ENCODE results near the gene LRFN4.

The LRFN4 gene

DNA sequence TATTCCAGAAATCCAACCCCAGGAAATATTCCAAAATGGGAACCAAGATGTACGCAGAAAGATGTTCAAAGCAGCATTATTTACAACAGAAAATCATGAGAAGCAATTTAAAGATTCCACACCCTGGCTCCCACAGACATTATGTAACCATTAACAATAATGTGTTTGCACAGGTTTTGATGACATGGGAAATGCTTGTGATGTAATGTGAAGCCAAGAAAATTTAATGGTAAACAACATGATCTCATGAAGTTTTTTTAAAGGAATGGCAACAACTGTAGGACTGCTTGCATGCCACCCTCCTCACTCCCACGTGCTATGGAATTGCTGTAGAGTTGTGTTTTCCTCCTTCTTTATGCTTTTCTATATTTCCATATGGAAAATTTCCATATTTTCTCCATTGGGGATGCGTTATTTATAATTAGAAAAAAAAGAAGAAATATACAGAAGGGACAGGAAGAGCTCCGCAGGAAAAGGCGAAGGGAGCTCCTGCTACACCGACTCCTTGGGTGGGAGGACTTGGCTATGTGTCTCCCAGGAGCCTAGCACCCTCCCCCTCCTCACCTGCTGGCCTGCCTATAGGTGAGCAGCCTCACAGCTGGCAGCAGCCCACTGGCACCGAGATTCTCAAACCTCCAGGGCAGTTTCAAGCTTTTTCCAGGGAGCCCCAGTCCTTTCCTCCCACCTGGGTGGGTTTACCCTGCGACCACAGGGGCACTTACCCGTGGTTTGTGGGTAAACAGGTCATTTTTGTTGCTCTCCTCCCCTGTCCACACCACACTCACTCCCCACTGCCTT is 20.9 kb downstream of the LRFN4 start:
- H3K4me1 ChIP-seq (ENCODE audit: insufficient read depth, insufficient read length), result peaks cover 51% of the 10 kb centered on the region
- no peaks in the 10 kb centered on the region for H3K27me3 ChIP-seq (ENCODE audit: insufficient read depth, insufficient read length)
- DNase-seq (ENCODE audit: low read depth, low spot score), result no peak
- no peak overlapping the region for H3K4me3 ChIP-seq (ENCODE audit: insufficient read length, low read depth)
- H3K9me3 ChIP-seq (ENCODE audit: insufficient read depth, low read length), result no peaks in the 10 kb centered on the region
- no peaks in the 10 kb centered on the region for H3K36me3 ChIP-seq (ENCODE audit: insufficient read depth, insufficient read length, low read length)
- TF ChIP-seq YY1 (IDR thresholded peaks at IDR 0.05; ENCODE audit: insufficient read depth, insufficient read length), result no peak
- TF ChIP-seq ZNF274 (IDR thresholded peaks at IDR 0.05; ENCODE audit: low read depth, low read length), result no peak
- TF ChIP-seq SUZ12 (IDR thresholded peaks at IDR 0.05; ENCODE audit: extremely low read depth, insufficient read depth, insufficient read length), result no peak
- H3K9ac ChIP-seq (ENCODE audit: insufficient read length, low read depth), result no peak overlapping the region

- H3K4me1 ChIP-seq (ENCODE audit: insufficient read depth, insufficient read length), result peaks cover 57% of the 10 kb centered on the region
- H3K27me3 ChIP-seq (ENCODE audit: insufficient read depth, insufficient read length), result no peaks in the 10 kb centered on the region
- DNase-seq (ENCODE audit: low read depth, low spot score), result no peak
- H3K9me3 ChIP-seq (ENCODE audit: insufficient read depth, low read length), result no peaks in the 10 kb centered on the region
- no peak overlapping the region for H3K9ac ChIP-seq (ENCODE audit: insufficient read length, low read depth)
- TF ChIP-seq ZNF274 (IDR thresholded peaks at IDR 0.05; ENCODE audit: low read depth, low read length) (no peak), YY1 (IDR thresholded peaks at IDR 0.05; ENCODE audit: insufficient read depth, insufficient read length) (no peak), SUZ12 (IDR thresholded peaks at IDR 0.05; ENCODE audit: extremely low read depth, insufficient read depth, insufficient read length) (no peak)
- no peak overlapping the region for H3K4me3 ChIP-seq (ENCODE audit: insufficient read length, low read depth)
- H3K36me3 ChIP-seq (ENCODE audit: insufficient read depth, insufficient read length, low read length), result no peaks in the 10 kb centered on the region
Measured at GRCh38 chr11:66878474-66878873, 21.6 kb downstream of the LRFN4 start.

- no peak for DNase-seq (ENCODE audit: low read depth, low spot score)
- H3K4me1 ChIP-seq (ENCODE audit: insufficient read depth, insufficient read length), result peaks cover 60% of the 10 kb centered on the region
- H3K9ac ChIP-seq (ENCODE audit: insufficient read length, low read depth), result peak overlapping the region; percentile 33
- no peak overlapping the region for H3K4me3 ChIP-seq (ENCODE audit: insufficient read length, low read depth)
- H3K9me3 ChIP-seq (ENCODE audit: insufficient read depth, low read length), result no peaks in the 10 kb centered on the region
- no peaks in the 10 kb centered on the region for H3K36me3 ChIP-seq (ENCODE audit: insufficient read depth, insufficient read length, low read length)
- no peaks in the 10 kb centered on the region for H3K27me3 ChIP-seq (ENCODE audit: insufficient read depth, insufficient read length)
- no peak for TF ChIP-seq YY1 (IDR thresholded peaks at IDR 0.05; ENCODE audit: insufficient read depth, insufficient read length)
- no peak for TF ChIP-seq SUZ12 (IDR thresholded peaks at IDR 0.05; ENCODE audit: extremely low read depth, insufficient read depth, insufficient read length)
- no peak for TF ChIP-seq ZNF274 (IDR thresholded peaks at IDR 0.05; ENCODE audit: low read depth, low read length)
Measured at GRCh38 chr11:66879000-66879399, 22.1 kb downstream of the LRFN4 start.

GRCh38 chr11:66879583-66879982 is 22.7 kb downstream of the LRFN4 start:
- Histone ChIP-seq H3K9me3 (ENCODE audit: insufficient read depth, low read length) (no peaks in the 10 kb centered on the region), H3K9ac (ENCODE audit: insufficient read length, low read depth) (peak overlapping the region; percentile 33), H3K36me3 (ENCODE audit: insufficient read depth, insufficient read length, low read length) (no peaks in the 10 kb centered on the region), H3K4me1 (ENCODE audit: insufficient read depth, insufficient read length) (peaks cover 60% of the 10 kb centered on the region), H3K4me3 (ENCODE audit: insufficient read length, low read depth) (no peak overlapping the region), H3K27me3 (ENCODE audit: insufficient read depth, insufficient read length) (no peaks in the 10 kb centered on the region)
- TF ChIP-seq ZNF274 (IDR thresholded peaks at IDR 0.05; ENCODE audit: low read depth, low read length) (no peak), YY1 (IDR thresholded peaks at IDR 0.05; ENCODE audit: insufficient read depth, insufficient read length) (no peak), SUZ12 (IDR thresholded peaks at IDR 0.05; ENCODE audit: extremely low read depth, insufficient read depth, insufficient read length) (no peak)
- no peak for DNase-seq (ENCODE audit: low read depth, low spot score)

DNA sequence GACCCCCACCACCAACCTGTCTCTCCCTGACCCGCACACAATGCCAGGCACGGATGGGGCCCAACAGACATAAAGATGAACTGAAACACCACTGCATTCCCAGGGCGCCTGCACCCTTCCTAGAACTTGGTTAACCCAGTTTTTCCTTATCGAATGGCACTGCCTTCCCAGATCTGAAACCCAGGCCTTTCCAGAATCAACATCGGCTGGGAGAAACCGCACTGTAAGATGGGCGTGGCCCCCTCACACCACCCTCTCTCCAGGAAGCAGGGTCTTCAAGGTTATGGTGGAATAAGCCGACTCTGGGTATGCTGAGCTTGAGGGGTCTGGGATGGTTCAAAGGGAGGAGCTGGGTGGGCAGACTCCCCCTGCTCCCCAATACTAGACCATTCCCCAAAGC is 23.1 kb downstream of the LRFN4 start:
- H3K27me3 ChIP-seq (ENCODE audit: insufficient read depth, insufficient read length), result no peaks in the 10 kb centered on the region
- no peak for TF ChIP-seq ZNF274 (IDR thresholded peaks at IDR 0.05; ENCODE audit: low read depth, low read length)
- TF ChIP-seq SUZ12 (IDR thresholded peaks at IDR 0.05; ENCODE audit: extremely low read depth, insufficient read depth, insufficient read length), result no peak
- no peak for TF ChIP-seq YY1 (IDR thresholded peaks at IDR 0.05; ENCODE audit: insufficient read depth, insufficient read length)
- H3K9ac ChIP-seq (ENCODE audit: insufficient read length, low read depth), result peak overlapping the region; percentile 33
- H3K4me1 ChIP-seq (ENCODE audit: insufficient read depth, insufficient read length), result peaks cover 60% of the 10 kb centered on the region
- no peaks in the 10 kb centered on the region for H3K36me3 ChIP-seq (ENCODE audit: insufficient read depth, insufficient read length, low read length)
- no peak overlapping the region for H3K4me3 ChIP-seq (ENCODE audit: insufficient read length, low read depth)
- DNase-seq (ENCODE audit: low read depth, low spot score), result no peak
- no peaks in the 10 kb centered on the region for H3K9me3 ChIP-seq (ENCODE audit: insufficient read depth, low read length)

DNA sequence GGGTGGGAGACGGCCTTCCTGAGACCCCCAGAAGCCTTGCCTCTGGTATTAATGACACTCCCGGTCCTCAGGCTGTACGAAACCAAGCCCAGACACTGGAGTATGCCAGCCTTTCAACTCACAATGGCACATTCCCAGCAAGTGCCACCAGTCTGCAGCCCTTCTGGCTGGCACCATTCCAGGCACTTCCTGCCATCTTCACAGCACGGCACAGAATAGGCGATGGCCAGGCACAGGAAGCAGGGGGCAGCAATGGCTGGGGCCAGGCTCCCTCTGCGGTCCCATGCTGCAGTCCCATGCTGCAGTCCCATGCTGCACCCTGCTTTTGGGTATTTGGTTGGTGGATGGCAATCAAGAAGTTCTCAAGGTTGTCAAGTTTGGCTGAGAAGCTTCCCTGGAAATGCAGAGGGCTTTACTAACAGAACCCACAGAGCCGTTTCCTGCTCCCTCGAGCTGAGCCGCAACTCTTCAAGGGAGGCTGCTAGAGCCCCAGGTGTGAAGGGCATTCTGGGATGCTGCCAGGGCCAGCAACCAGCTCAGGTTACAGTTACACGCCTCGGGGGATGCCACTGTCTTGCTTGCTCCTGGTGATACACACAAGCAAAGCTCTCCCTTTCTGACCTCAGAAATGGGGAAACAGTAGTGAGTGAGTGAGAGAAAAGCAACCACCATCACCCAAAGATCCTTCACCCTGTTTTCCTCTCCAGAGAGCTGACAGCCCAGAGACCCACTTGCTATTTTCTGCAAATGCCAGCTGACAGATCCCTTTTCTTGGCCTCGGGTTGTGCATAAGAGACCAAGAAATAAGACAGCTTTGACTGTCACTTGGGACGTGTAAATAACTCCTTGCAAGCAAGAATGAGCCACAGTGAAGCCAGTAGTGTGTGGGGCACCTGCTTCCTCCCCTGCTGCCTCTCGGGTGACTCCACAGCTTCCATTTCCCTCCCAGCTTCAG is 23.9 kb downstream of the LRFN4 start:
- H3K36me3 ChIP-seq (ENCODE audit: insufficient read depth, insufficient read length, low read length), result no peaks in the 10 kb centered on the region
- no peak for TF ChIP-seq SUZ12 (IDR thresholded peaks at IDR 0.05; ENCODE audit: extremely low read depth, insufficient read depth, insufficient read length)
- TF ChIP-seq ZNF274 (IDR thresholded peaks at IDR 0.05; ENCODE audit: low read depth, low read length), result no peak
- no peak for TF ChIP-seq YY1 (IDR thresholded peaks at IDR 0.05; ENCODE audit: insufficient read depth, insufficient read length)
- H3K9me3 ChIP-seq (ENCODE audit: insufficient read depth, low read length), result no peaks in the 10 kb centered on the region
- H3K4me1 ChIP-seq (ENCODE audit: insufficient read depth, insufficient read length), result peaks cover 64% of the 10 kb centered on the region
- DNase-seq (ENCODE audit: low read depth, low spot score), result no peak
- no peaks in the 10 kb centered on the region for H3K27me3 ChIP-seq (ENCODE audit: insufficient read depth, insufficient read length)
- peak overlapping the region; percentile 14 for H3K9ac ChIP-seq (ENCODE audit: insufficient read length, low read depth)
- no peak overlapping the region for H3K4me3 ChIP-seq (ENCODE audit: insufficient read length, low read depth)

GRCh38 chr11:66881451-66881835 is 24.6 kb downstream of the LRFN4 start:
- no peak overlapping the region for H3K9ac ChIP-seq (ENCODE audit: insufficient read length, low read depth)
- TF ChIP-seq ZNF274 (IDR thresholded peaks at IDR 0.05; ENCODE audit: low read depth, low read length) (no peak), YY1 (IDR thresholded peaks at IDR 0.05; ENCODE audit: insufficient read depth, insufficient read length) (no peak), SUZ12 (IDR thresholded peaks at IDR 0.05; ENCODE audit: extremely low read depth, insufficient read depth, insufficient read length) (no peak)
- DNase-seq (ENCODE audit: low read depth, low spot score), result no peak
- no peaks in the 10 kb centered on the region for H3K9me3 ChIP-seq (ENCODE audit: insufficient read depth, low read length)
- peaks cover 68% of the 10 kb centered on the region for H3K4me1 ChIP-seq (ENCODE audit: insufficient read depth, insufficient read length)
- no peak overlapping the region for H3K4me3 ChIP-seq (ENCODE audit: insufficient read length, low read depth)
- H3K27me3 ChIP-seq (ENCODE audit: insufficient read depth, insufficient read length), result no peaks in the 10 kb centered on the region
- H3K36me3 ChIP-seq (ENCODE audit: insufficient read depth, insufficient read length, low read length), result no peaks in the 10 kb centered on the region
